GM18868 (cell line): ENCODE data around the gene KLK11.

Experiments used
- ATAC-seq: cut with Tn5 transposase; IDR thresholded peaks from one replicate; pipeline ENCODE4 v1.9.1; 2021; ENCODE audit warnings: mild to moderate bottlenecking, moderate library complexity; ENCODE audit not compliant: unreplicated experiment

KLK11 gene

GRCh38 chr19:51029718-51030117 lies 3.3 kb upstream of the KLK11 start:
- no peak for ATAC-seq

GRCh38 chr19:51027873-51028272 lies 1.5 kb upstream of the KLK11 start:
- no peak for ATAC-seq

GRCh38 chr19:51027126-51027806 lies 850 bp upstream of the KLK11 start:
- no peak for ATAC-seq

- no peak for ATAC-seq
Observed at GRCh38 chr19:51025809-51026553, 435 bp downstream of the KLK11 start.

- no peak for ATAC-seq
Observed at GRCh38 chr19:51025401-51025800, 1.0 kb downstream of the KLK11 start.

GRCh38 chr19:51024924-51025323 lies 1.5 kb downstream of the KLK11 start:
- ATAC-seq: no peak

GRCh38 chr19:51023946-51024345 lies 2.5 kb downstream of the KLK11 start:
- no peak for ATAC-seq

- ATAC-seq: no peak
Observed at GRCh38 chr19:51022526-51022925, 3.9 kb downstream of the KLK11 start.

GRCh38 chr19:51020988-51021651 lies 5.3 kb downstream of the KLK11 start:
- no peak for ATAC-seq

- ATAC-seq: no peak
Observed at GRCh38 chr19:51019544-51019925, 6.9 kb downstream of the KLK11 start, which contains the start of gene KLK10. Gene KLK10 (minus strand): TSS chr19:51019709. CDS start chr19:51019130, 579 bp downstream.

- no peak for ATAC-seq
Observed at GRCh38 chr19:51018745-51019543, 7.5 kb downstream of the KLK11 start.

- no peak for ATAC-seq
Observed at GRCh38 chr19:51016798-51017683, 9.4 kb downstream of the KLK11 start.

- no peak for ATAC-seq
Observed at GRCh38 chr19:51015691-51016267, 10.6 kb downstream of the KLK11 start.

GRCh38 chr19:51014242-51014641 lies 12.2 kb downstream of the KLK11 start:
- ATAC-seq: no peak

- no peak for ATAC-seq
Observed at GRCh38 chr19:51012661-51013190, 13.7 kb downstream of the KLK11 start.

- ATAC-seq: no peak
Observed at GRCh38 chr19:51010066-51010795, 16.2 kb downstream of the KLK11 start.

- ATAC-seq: no peak
Observed at GRCh38 chr19:51009061-51009891, 17.1 kb downstream of the KLK11 start.

GRCh38 chr19:51007488-51007887 lies 18.9 kb downstream of the KLK11 start:
- ATAC-seq: no peak
